Epithelial cell of proximal tubule (primary cell): Measurements from ENCODE around the gene ORAI2. TPM values are rescaled to one million over a fixed set of nuclear protein-coding genes. Genes with fewer than 3 reads are reported as not detected.

Source experiments
- DNase-seq: peaks from one replicate; pipeline ENCODE4 v3.0.0-alpha.2; 2011; ENCODE audit warnings: low read depth
- H3K4me3 ChIP-seq: 2 replicates; pipeline ENCODE4 v1.5.1; 2011; ENCODE audit warnings: low read depth, mild to moderate bottlenecking, low read length
- total RNA-seq: library from RNA; depleted of rRNA; stranded (reverse); fragments of >200 nt; gene quantifications from 2 replicates; pipeline ENCODE4 v1.2.3, GENCODE V29; 2015
- TF ChIP-seq, protein P1 (sequence below): conservative IDR thresholded peaks from 2 replicates; pipeline ENCODE4 v1.5.1; 2012; ENCODE audit warnings: low read depth, mild to moderate bottlenecking, low read length

Gene ORAI2
- total RNA-seq, 1 donor from 2014 or later: 46.6 TPM

GRCh38 chr7:102459221-102459844 lies 26.0 kb downstream of the ORAI2 start:
- H3K4me3 ChIP-seq: no peak overlapping the region
- no peak for DNase-seq
- TF ChIP-seq, protein P1, sequence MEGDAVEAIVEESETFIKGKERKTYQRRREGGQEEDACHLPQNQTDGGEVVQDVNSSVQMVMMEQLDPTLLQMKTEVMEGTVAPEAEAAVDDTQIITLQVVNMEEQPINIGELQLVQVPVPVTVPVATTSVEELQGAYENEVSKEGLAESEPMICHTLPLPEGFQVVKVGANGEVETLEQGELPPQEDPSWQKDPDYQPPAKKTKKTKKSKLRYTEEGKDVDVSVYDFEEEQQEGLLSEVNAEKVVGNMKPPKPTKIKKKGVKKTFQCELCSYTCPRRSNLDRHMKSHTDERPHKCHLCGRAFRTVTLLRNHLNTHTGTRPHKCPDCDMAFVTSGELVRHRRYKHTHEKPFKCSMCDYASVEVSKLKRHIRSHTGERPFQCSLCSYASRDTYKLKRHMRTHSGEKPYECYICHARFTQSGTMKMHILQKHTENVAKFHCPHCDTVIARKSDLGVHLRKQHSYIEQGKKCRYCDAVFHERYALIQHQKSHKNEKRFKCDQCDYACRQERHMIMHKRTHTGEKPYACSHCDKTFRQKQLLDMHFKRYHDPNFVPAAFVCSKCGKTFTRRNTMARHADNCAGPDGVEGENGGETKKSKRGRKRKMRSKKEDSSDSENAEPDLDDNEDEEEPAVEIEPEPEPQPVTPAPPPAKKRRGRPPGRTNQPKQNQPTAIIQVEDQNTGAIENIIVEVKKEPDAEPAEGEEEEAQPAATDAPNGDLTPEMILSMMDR: no peak

DNA sequence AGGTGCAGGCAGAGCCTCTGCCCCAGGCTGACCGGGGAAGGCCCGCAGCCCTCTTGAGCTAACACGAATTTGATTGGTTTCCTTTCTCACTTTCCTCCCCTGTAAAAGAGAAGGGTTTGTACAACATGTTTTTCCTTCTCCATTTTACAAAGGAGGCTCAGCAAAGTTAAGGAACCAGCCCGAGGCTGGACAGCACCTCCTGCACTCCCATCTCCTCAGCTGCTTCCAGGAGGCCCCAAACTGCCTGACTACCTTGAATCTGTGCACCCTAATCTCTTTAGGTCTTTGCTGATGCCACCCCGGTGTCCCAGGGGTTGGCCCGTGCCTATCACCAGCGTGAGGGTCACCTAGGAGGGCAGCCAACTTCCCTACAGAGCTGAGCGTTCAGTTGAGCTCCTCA lies 27.1 kb downstream of the ORAI2 start:
- no peak for DNase-seq
- H3K4me3 ChIP-seq: no peak overlapping the region
- TF ChIP-seq, protein P1: no peak

- peak overlapping the region; percentile 100 for H3K4me3 ChIP-seq
- DNase-seq: no peak
- TF ChIP-seq, protein P1: no peak
Measured at GRCh38 chr7:102463841-102464576, 30.6 kb downstream of the ORAI2 start.

GRCh38 chr7:102464577-102465280 lies 31.4 kb downstream of the ORAI2 start, which contains the start of the genes ALKBH4 and LRWD1:
Gene ALKBH4 (minus strand): TSS chr7:102464863. CDS start chr7:102464836, 27 bp downstream.
Gene LRWD1 (plus strand): TSS chr7:102464984. CDS start chr7:102465081, 97 bp downstream.
- TF ChIP-seq, protein P1: peak; percentile 10
- no peak for DNase-seq
- peak within 1 kb of the TSS; percentile 100 for H3K4me3 ChIP-seq

GRCh38 chr7:102466097-102466496 lies 32.7 kb downstream of the ORAI2 start:
- no peak overlapping the region for H3K4me3 ChIP-seq
- DNase-seq: no peak
- TF ChIP-seq, protein P1: no peak

DNA sequence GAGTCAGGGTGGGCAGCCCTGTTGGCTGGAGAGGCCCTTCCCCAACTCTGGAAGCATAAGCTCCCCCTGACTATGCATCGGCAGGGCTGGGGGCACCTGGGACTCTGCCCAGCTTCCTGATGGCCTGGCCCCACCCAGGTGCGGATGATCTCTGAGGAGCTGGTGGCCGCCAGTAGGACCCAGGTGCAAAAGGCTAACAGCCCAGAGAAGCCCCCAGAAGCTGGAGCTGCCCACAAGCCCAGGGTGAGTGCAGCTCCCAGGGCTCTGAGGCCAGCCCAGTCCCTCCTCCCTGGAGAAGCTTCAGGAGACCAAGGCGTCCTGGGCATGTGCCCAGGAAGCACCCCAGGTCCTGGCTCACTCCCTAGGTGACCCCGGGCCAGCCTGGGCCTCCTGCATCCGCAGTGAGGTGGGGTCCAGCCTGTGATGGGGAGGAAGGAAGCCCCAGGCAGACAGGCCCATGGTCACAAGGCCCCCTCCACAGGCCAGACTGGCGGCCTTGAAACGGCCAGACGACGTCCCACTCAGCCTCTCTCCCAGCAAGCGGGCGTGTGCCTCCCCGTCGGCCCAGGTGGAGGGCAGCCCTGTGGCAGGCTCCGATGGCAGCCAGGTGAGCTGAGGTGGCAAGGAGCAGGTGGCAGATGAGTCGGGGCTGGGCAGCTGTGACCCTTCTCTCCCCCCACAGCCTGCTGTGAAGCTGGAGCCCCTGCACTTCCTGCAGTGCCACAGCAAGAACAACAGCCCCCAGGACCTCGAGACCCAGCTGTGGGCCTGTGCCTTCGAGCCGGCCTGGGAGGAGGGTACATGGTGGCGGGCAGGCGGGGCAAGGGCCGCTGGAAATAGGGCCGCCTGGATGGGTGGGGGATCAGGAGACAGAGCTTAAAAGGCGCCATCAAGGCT lies 34.5 kb downstream of the ORAI2 start:
- H3K4me3 ChIP-seq: no peak overlapping the region
- TF ChIP-seq, protein P1: no peak
- DNase-seq: no peak
